ENCODE measurements around the gene SPACDR.

The SPACDR gene

DNA sequence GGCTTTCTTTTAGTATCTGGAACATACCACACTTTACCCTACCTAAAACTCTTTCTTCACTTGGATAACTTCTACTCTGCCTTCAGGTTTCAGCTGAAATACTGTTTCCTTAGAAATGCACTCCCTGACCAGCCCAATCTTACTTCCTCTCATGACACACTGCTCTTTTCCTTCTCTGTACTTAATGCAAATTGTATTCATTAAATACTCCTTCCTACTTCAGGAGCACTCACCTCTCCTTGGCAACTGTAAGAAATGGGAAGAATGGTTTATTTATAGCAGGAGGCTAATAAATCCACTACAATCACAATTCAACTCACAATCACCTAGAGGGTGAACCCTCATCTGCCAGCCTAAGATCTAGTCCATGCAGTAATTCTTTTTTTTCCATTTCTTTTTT is 50.7 kb downstream of the SPACDR start:
- no peak for DNase-seq (ENCODE audit: low spot score)

DNA sequence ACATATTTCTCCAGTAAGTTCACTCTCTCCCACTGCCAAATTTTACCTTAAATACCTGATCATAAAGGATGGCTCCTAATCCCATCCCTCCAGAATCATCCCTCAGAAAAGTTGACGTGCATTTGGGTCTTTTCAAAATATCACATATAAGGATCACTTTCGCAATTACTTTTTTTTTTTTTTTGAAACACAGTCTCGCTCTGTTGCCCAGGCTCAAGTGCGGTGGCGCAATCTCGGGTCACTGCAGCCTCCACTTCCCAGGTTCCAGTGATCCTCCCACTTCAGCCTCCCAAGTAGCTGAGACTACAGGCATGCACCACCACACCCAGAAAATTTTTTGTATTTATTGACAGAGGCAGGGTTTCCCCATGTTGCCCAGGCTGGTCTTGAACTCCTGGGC is 53.0 kb downstream of the SPACDR start:
- no peak for DNase-seq (ENCODE audit: low spot score)

DNA sequence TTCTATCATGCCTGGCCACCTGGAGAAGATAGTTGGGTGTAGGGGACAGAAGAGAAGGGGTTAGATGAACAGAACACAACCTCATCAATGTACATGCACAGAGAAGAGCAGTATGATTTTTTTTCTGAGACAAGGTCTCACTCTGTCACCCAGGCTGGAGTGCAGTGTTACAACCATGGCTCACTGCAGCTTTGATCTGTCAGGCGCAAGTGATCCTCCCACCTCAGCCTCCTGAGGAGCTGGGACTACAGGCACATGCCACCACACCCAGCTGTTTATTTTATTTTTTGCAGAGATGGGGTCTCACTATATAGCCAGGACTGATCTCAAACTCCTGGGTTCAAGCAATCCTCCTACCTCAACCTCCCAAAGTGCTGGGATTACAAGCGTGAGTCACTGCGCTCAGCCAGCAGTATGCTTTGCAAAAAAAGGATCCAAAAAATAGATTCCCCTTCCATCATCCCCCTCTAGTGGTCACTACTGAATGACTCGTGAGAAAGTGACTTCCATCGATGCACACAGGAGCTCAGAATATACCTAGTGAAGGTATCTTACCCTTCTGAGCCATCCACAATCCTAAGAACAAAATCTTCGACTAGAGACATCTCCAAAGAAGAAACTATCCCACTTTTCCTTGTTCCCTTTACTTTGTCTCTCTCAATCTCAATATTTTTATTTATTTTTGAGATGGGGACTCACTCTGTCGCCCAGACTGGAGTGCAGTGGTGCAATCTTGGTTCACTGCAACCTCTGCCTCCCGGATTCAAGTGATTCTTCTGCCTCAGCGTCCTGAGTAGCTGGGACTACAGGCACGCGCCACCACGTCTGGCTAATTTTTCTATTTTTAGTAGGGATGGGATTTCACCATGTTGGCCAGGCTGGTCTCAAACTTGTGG is 56.5 kb downstream of the SPACDR start:
- peak; percentile 78 for DNase-seq (ENCODE audit: low spot score)

DNA sequence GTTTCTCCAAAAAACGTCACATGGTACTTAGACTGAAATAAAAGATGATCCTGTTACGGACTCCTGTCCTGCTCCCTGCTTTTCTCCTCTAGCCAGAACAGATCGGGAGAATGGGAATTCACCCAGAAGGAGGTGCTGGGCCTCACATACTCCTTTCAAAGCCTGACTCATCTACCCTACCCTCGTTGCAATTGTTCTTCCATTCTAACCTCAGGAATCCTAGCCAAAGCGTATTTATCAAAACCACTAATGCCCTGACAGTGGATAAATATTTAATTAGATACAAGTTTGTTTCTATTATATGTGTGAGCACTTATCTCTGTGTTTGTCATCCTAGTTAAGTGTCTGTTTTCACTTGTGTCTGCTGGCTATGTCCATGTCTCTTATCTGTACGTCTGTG is 57.3 kb downstream of the SPACDR start:
- peak; percentile 50 for DNase-seq (ENCODE audit: low spot score)
